Hepatic stellate cell (primary cell): Measurements from ENCODE around the gene RNF214.
"Not testable (repeated sequence)": the region's sequence is repeated elsewhere in the genome, so short reads cannot be mapped to it uniquely, and the experiment has no call there.

ENCODE experiments used
- DNase-seq: peaks from one replicate; pipeline ENCODE4 v3.0.0; 2011; ENCODE audit warnings: low spot score

Gene RNF214

GRCh38 chr11:117232092-117232878, at the start of gene RNF214:
RNF214 (plus strand) TSS chr11:117232671; CDS start chr11:117234273, 1,602 bp downstream.
- DNase-seq: peak; percentile 96

- not testable (repeated sequence) for DNase-seq
Observed at GRCh38 chr11:117183178-117183577, 49.3 kb upstream of the RNF214 start.

GRCh38 chr11:117183724-117184349, 48.6 kb upstream of the RNF214 start:
- no peak for DNase-seq

- no peak for DNase-seq
Observed at GRCh38 chr11:117185736-117186430, 46.6 kb upstream of the RNF214 start.

- DNase-seq: no peak
Observed at GRCh38 chr11:117186431-117186761, 46.1 kb upstream of the RNF214 start.

- DNase-seq: no peak
Observed at GRCh38 chr11:117187007-117187406, 45.5 kb upstream of the RNF214 start.

- DNase-seq: no peak
Observed at GRCh38 chr11:117187428-117187798, 45.1 kb upstream of the RNF214 start.

- no peak for DNase-seq
Observed at GRCh38 chr11:117187799-117188481, 44.5 kb upstream of the RNF214 start.

- DNase-seq: no peak
Observed at GRCh38 chr11:117188620-117189081, 43.8 kb upstream of the RNF214 start.

GRCh38 chr11:117189191-117189940, 43.1 kb upstream of the RNF214 start:
- no peak for DNase-seq

- no peak for DNase-seq
Observed at GRCh38 chr11:117189941-117190544, 42.4 kb upstream of the RNF214 start.

GRCh38 chr11:117191680-117192400, 40.6 kb upstream of the RNF214 start:
- no peak for DNase-seq

GRCh38 chr11:117192401-117192875, 40.0 kb upstream of the RNF214 start:
- no peak for DNase-seq

- DNase-seq: no peak
Observed at GRCh38 chr11:117193130-117194020, 39.1 kb upstream of the RNF214 start.

GRCh38 chr11:117194267-117194666, 38.2 kb upstream of the RNF214 start:
- DNase-seq: no peak

GRCh38 chr11:117195258-117195657, 37.2 kb upstream of the RNF214 start:
- no peak for DNase-seq

GRCh38 chr11:117195761-117196160, 36.7 kb upstream of the RNF214 start:
- no peak for DNase-seq

GRCh38 chr11:117197006-117197405, 35.5 kb upstream of the RNF214 start:
- no peak for DNase-seq
